Right atrium auricular region (tissue), 2 donors: ENCODE measurements around the gene ANTXR1. TPM values are rescaled to one million over a fixed set of nuclear protein-coding genes. Genes with fewer than 3 reads are reported as not detected.
A peak's percentile ranks its signal among the peaks of the same experiment; 100 is the strongest.
"Not testable (repeated sequence)": the region's sequence is repeated elsewhere in the genome, so short reads cannot be mapped to it uniquely, and the experiment has no call there.

Experiments
- DNase-seq: peaks from one replicate; pipeline ENCODE4 v3.0.0-alpha.2; 2019; ENCODE audit warnings: low spot score
- H3K27ac ChIP-seq, 2 donors: fragments of 200-600 bp; sonication (generic); 1 replicate in 1 of 2; 2 replicates in 1 of 2; pipeline ENCODE4 v1.5.1; 2016 to 2019
- H3K27me3 ChIP-seq, 2 donors: fragments of 200-600 bp; sonication (generic); one replicate each; pipeline versions ENCODE4 v1.5.1 to v1.6.0; 2017 to 2019
- H3K36me3 ChIP-seq: fragments of 200-600 bp; sonication (generic); one replicate; pipeline ENCODE4 v1.5.1; 2016
- H3K4me1 ChIP-seq, 2 donors: fragments of 200-600 bp; sonication (generic); one replicate each; pipeline versions ENCODE4 v1.5.1 to v1.6.0; 2017 to 2019
- H3K4me3 ChIP-seq, 2 donors: fragments of 200-600 bp; sonication (generic); 1 replicate in 1 of 2; 2 replicates in 1 of 2; pipeline ENCODE4 v1.5.1; 2017 to 2019; ENCODE audit warnings: mild to moderate bottlenecking in 1 of 2, moderate library complexity in 1 of 2
- H3K9me3 ChIP-seq, 2 donors: fragments of 200-600 bp; sonication (generic); one replicate each; pipeline ENCODE4 v1.5.1; 2019
- CTCF ChIP-seq, 2 donors: fragments of 200-600 bp; sonication (generic); IDR thresholded peaks; one replicate each; pipeline ENCODE4 v1.5.1; 2019; ENCODE audit warnings: antibody characterized with exemption in 2 of 2
- total RNA-seq, 2 donors: library from RNA; depleted of rRNA; stranded (reverse); fragments of >200 nt; gene quantifications; one replicate each; pipeline ENCODE4 v1.1.0, GENCODE V29; 2016

Gene ANTXR1
- total RNA-seq, 2 donors from 2014 or later: 27.3 to 52.2 TPM

GRCh38 chr2:69171116-69171896 lies 158.3 kb downstream of the ANTXR1 start:
- no peaks in the 10 kb centered on the region for H3K27me3 ChIP-seq
- peaks cover 0 to 16% of the 10 kb centered on the region in 2 donors for H3K4me1 ChIP-seq
- H3K36me3 ChIP-seq: no peaks in the 10 kb centered on the region
- peak overlapping the region in 1 of 2 donors; percentile 28 for H3K27ac ChIP-seq
- no peak overlapping the region for H3K4me3 ChIP-seq
- no peak for TF ChIP-seq CTCF (IDR thresholded peaks at IDR 0.05)
- DNase-seq: no peak
- no peaks in the 10 kb centered on the region for H3K9me3 ChIP-seq

GRCh38 chr2:69171897-69172525 lies 159.0 kb downstream of the ANTXR1 start:
- no peak for TF ChIP-seq CTCF (IDR thresholded peaks at IDR 0.05)
- Histone ChIP-seq H3K4me1 (peaks cover 0 to 16% of the 10 kb centered on the region in 2 donors), H3K4me3 (no peak overlapping the region), H3K9me3 (no peaks in the 10 kb centered on the region), H3K36me3 (no peaks in the 10 kb centered on the region), H3K27me3 (no peaks in the 10 kb centered on the region), H3K27ac (no peak overlapping the region)
- no peak for DNase-seq

- peaks cover 0 to 19% of the 10 kb centered on the region in 2 donors for H3K4me1 ChIP-seq
- no peaks in the 10 kb centered on the region for H3K36me3 ChIP-seq
- H3K4me3 ChIP-seq: no peak overlapping the region
- H3K27ac ChIP-seq: no peak overlapping the region
- no peaks in the 10 kb centered on the region for H3K9me3 ChIP-seq
- no peaks in the 10 kb centered on the region for H3K27me3 ChIP-seq
- no peak for DNase-seq
- no peak for TF ChIP-seq CTCF (IDR thresholded peaks at IDR 0.05)
These were observed 160.7 kb downstream of the ANTXR1 start for GRCh38 chr2:69173706-69174105.

GRCh38 chr2:69174211-69174610 lies 161.2 kb downstream of the ANTXR1 start:
- peaks cover 0 to 19% of the 10 kb centered on the region in 2 donors for H3K4me1 ChIP-seq
- H3K4me3 ChIP-seq, DNase-seq, H3K27ac ChIP-seq, H3K27me3 ChIP-seq, H3K9me3 ChIP-seq, H3K36me3 ChIP-seq: not testable (repeated sequence)

GRCh38 chr2:69175790-69176715 lies 163.1 kb downstream of the ANTXR1 start:
- no peak for DNase-seq
- peaks cover 0 to 19% of the 10 kb centered on the region in 2 donors for H3K4me1 ChIP-seq
- no peaks in the 10 kb centered on the region for H3K9me3 ChIP-seq
- H3K27ac ChIP-seq: peak overlapping the region; percentile 79 to 87
- no peaks in the 10 kb centered on the region for H3K36me3 ChIP-seq
- TF ChIP-seq CTCF (IDR thresholded peaks at IDR 0.05): no peak
- H3K4me3 ChIP-seq: no peak overlapping the region
- H3K27me3 ChIP-seq: no peaks in the 10 kb centered on the region
